ENCODE results near the gene EAPP.

EAPP gene

GRCh38 chr14:34498684-34499412 is 40.7 kb downstream of the EAPP start:
- H3K4me3 ChIP-seq (replicated peaks; ENCODE audit: low read depth, low read length): no peak overlapping the region
- DNase-seq (ENCODE audit: extremely low read depth, low read depth): peak; percentile 9
- TF ChIP-seq, protein P1, sequence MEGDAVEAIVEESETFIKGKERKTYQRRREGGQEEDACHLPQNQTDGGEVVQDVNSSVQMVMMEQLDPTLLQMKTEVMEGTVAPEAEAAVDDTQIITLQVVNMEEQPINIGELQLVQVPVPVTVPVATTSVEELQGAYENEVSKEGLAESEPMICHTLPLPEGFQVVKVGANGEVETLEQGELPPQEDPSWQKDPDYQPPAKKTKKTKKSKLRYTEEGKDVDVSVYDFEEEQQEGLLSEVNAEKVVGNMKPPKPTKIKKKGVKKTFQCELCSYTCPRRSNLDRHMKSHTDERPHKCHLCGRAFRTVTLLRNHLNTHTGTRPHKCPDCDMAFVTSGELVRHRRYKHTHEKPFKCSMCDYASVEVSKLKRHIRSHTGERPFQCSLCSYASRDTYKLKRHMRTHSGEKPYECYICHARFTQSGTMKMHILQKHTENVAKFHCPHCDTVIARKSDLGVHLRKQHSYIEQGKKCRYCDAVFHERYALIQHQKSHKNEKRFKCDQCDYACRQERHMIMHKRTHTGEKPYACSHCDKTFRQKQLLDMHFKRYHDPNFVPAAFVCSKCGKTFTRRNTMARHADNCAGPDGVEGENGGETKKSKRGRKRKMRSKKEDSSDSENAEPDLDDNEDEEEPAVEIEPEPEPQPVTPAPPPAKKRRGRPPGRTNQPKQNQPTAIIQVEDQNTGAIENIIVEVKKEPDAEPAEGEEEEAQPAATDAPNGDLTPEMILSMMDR (IDR thresholded peaks at IDR 0.05; ENCODE audit: low read depth, low read length, missing control alignments): peak; percentile 41

DNA sequence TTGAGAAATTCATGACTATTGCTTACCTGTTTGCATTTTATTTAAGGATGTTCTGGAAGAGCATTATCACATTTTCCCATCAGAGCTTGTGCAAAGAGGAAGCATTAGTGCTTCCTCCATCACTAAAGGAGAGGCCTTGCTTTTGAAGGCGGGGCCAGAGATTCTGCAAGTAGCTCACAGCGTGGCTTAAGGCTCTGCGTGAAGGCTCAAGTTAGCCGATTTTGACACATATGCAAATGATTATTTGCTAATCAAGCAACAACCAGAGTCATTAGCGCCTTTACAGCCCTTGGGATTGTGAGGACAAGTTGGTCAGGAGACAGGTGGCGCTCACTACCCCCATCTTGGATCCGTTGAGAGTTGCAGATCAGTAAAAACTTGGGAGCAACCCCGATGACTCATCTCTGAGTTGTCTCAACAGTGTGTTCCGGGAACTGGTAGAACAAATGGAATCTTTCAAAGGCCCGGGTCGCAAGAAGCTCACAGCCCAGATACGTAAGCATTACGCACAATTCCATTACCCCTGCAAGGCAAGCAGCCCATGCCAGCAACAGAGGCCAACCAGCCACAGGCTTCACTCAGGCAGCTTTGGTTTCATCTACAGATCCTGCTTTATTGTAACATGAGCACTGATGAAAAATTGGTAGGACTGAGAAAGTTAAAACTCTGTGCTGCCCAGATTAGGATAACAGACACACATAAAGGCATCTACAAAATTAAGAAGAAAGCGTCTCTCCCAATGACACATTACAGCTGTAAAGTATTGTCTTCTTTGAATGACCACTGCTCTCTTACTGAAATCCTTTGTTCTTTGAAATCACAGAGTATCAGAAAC is 42.6 kb downstream of the EAPP start:
- H3K4me3 ChIP-seq (replicated peaks; ENCODE audit: low read depth, low read length): no peak overlapping the region
- TF ChIP-seq, protein P1 (IDR thresholded peaks at IDR 0.05; ENCODE audit: low read depth, low read length, missing control alignments): peak; percentile 37
- DNase-seq (ENCODE audit: extremely low read depth, low read depth): peak; percentile 95

DNA sequence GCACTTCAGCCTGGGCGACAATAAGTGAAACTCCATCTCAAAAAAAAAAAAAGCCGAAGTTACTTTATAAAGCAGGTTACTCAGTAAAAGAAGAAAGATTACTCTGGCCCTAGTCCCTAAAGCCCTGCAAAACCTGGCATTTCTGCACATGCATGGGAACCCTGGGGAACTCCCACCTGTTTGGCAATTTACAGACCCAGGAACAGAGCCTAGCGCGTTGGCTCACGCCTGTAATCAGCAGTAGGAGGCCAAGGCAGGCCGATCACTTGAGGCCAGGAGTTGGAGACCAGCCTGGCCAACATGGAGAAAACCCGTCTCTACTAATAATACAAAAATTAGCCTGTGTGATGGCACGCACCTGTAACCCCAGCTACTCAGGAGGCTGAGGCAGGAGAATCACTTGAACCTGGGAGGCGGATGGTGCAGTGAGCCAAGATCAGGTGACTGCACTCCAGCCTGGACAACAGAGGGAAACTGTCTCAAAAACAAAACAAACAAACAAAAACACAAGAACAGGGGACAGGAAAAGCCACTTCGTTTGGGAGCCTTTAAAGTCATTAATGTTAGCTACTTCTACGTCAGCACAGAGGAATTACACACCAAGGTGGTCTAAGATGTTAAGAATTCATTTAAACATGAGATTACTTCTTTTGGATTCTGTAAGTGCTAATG is 43.4 kb downstream of the EAPP start:
- H3K4me3 ChIP-seq (replicated peaks; ENCODE audit: low read depth, low read length): no peak overlapping the region
- no peak for DNase-seq (ENCODE audit: extremely low read depth, low read depth)

GRCh38 chr14:34489324-34489723 is 50.2 kb downstream of the EAPP start:
- DNase-seq (ENCODE audit: extremely low read depth, low read depth): no peak
- H3K4me3 ChIP-seq (replicated peaks; ENCODE audit: low read depth, low read length): no peak overlapping the region
- TF ChIP-seq, protein P1 (IDR thresholded peaks at IDR 0.05; ENCODE audit: low read depth, low read length, missing control alignments): no peak

More for the DNA sequence above, 43.4 kb downstream of the EAPP start:
- TF ChIP-seq, protein P1 (IDR thresholded peaks at IDR 0.05; ENCODE audit: low read depth, low read length, missing control alignments): no peak

GRCh38 chr14:34488528-34488927 is 51.0 kb downstream of the EAPP start:
- no peak overlapping the region for H3K4me3 ChIP-seq (replicated peaks; ENCODE audit: low read depth, low read length)
- TF ChIP-seq, protein P1 (IDR thresholded peaks at IDR 0.05; ENCODE audit: low read depth, low read length, missing control alignments): no peak
- DNase-seq (ENCODE audit: extremely low read depth, low read depth): no peak

- H3K4me3 ChIP-seq (replicated peaks; ENCODE audit: low read depth, low read length): no peak overlapping the region
- DNase-seq (ENCODE audit: extremely low read depth, low read depth): no peak
- TF ChIP-seq, protein P1 (IDR thresholded peaks at IDR 0.05; ENCODE audit: low read depth, low read length, missing control alignments): no peak
Observed at GRCh38 chr14:34484726-34485125, 54.8 kb downstream of the EAPP start.
